CD4-positive, alpha-beta T cell (primary cell): ENCODE measurements around the gene NXPH1. TPM values are rescaled to one million over a fixed set of nuclear protein-coding genes. Genes with fewer than 3 reads are reported as not detected.

Experiments
- ATAC-seq: fragments of 200-7000 bp; cut with Tn5 transposase; one replicate; pipeline ENCODE4 v1.10.0; 2022; ENCODE audit warnings: mild to moderate bottlenecking; ENCODE audit not compliant: poor library complexity
- CTCF ChIA-PET: fragments of 350-600 bp; sonication (Branson Sonifier 250); formaldehyde crosslinking; loops from one replicate; lab custom pipeline; 2021; ENCODE audit warnings: antibody characterized with exemption, inconsistent platforms; lab: Charles Lee
- POLR2A ChIA-PET: fragments of 350-600 bp; sonication (Branson Sonifier 250); formaldehyde crosslinking; loops from one replicate; lab custom pipeline; 2021; ENCODE audit warnings: antibody characterized with exemption, inconsistent platforms; lab: Charles Lee
- DNase-seq, 14 experiments: peaks; one replicate each; pipeline ENCODE4 v3.0.0-alpha.2; 2013 to 2020; ENCODE audit warnings: mixed read lengths in 2 of 14
- H3K27ac ChIP-seq, 2 donors: one replicate each; pipeline versions ENCODE4 v1.5.1 to v1.7.0; 2013; ENCODE audit warnings: low read length in 2 of 2, low read depth in 1 of 2, mild to moderate bottlenecking in 1 of 2
- H3K27me3 ChIP-seq, 2 experiments: 1 replicate in 1 of 2; 2 replicates in 1 of 2; pipeline versions ENCODE4 v1.6.1 to v1.7.0; 2013; ENCODE audit warnings: low read length in 2 of 2, control low read depth in 1 of 2, mild to moderate bottlenecking in 1 of 2, moderate library complexity in 1 of 2; ENCODE audit not compliant: insufficient read depth in 2 of 2, control insufficient read depth in 1 of 2
- H3K36me3 ChIP-seq: one replicate; pipeline ENCODE4 v1.6.1; 2013; ENCODE audit warnings: low read length, control low read depth; ENCODE audit not compliant: insufficient read depth
- H3K4me1 ChIP-seq: one replicate; pipeline ENCODE4 v1.6.1; 2013; ENCODE audit warnings: low read length, control low read depth; ENCODE audit not compliant: insufficient read depth
- H3K4me3 ChIP-seq: one replicate; pipeline ENCODE4 v1.5.1; 2013; ENCODE audit warnings: mild to moderate bottlenecking, low read length, moderate library complexity
- H3K9me3 ChIP-seq, 2 experiments: 1 replicate in 1 of 2; 2 replicates in 1 of 2; pipeline versions ENCODE4 v1.6.1 to v1.7.0; 2013; ENCODE audit warnings: low read length in 2 of 2, mild to moderate bottlenecking in 2 of 2, control low read depth in 1 of 2, moderate library complexity in 1 of 2; ENCODE audit not compliant: control insufficient read depth in 1 of 2, insufficient read depth in 1 of 2
- H3K27ac Mint-ChIP-seq: one replicate; pipeline ENCODE4 v1.8.0; 2020; ENCODE audit warnings: mixed read lengths
- H3K27me3 Mint-ChIP-seq: one replicate; pipeline ENCODE4 v1.8.0; 2021; ENCODE audit warnings: mixed read lengths
- H3K36me3 Mint-ChIP-seq: one replicate; pipeline ENCODE4 v1.8.0; 2021; ENCODE audit warnings: low read depth, mixed read lengths
- H3K4me1 Mint-ChIP-seq: one replicate; pipeline ENCODE4 v1.8.0; 2021; ENCODE audit warnings: low read depth, mixed read lengths
- H3K4me3 Mint-ChIP-seq: one replicate; pipeline ENCODE4 v1.8.0; 2020; ENCODE audit warnings: mild to moderate bottlenecking, mixed read lengths
- H3K9me3 Mint-ChIP-seq: one replicate; pipeline ENCODE4 v1.8.0; 2020; ENCODE audit warnings: mixed read lengths
- CTCF ChIP-seq: fragments of 200-600 bp; IDR thresholded peaks from one replicate; pipeline ENCODE4 v1.8.0; 2022; ENCODE audit warnings: antibody characterized with exemption, mild to moderate bottlenecking
- intact Hi-C, 2 experiments: fragments of 100-400 bp; cut with DNase I in 1 of 2; cut with micrococcal nuclease in 1 of 2; formaldehyde crosslinking; loops; one replicate each; pipeline versions ENCODE4 v1.15.1 to v1.9.0; 2023 to 2025; cut with DNase I, micrococcal nuclease
- total RNA-seq, 174 experiments: library from RNA in 2 of 174; stranded (reverse) in 2 of 174; gene quantifications; one replicate each; pipeline ENCODE4 v1.2.3 and lab custom pipeline; 2021 to 2026

NXPH1 gene
- total RNA-seq, 2 experiments from 2014 or later, result not detected

GRCh38 chr7:8590791-8591190 lies 157.4 kb downstream of the NXPH1 start:
- TF ChIP-seq CTCF, result no peak
- CTCF ChIA-PET, result interaction anchor here (1.4 kb wide), 1 partner anchor 13 kb away, joined by 3 read pairs; no protein-coding TSS in a partner anchor

GRCh38 chr7:8591289-8591688 lies 157.9 kb downstream of the NXPH1 start:
- no peaks in the 10 kb centered on the region for H3K36me3 Mint-ChIP-seq
- Histone ChIP-seq H3K4me1 (no peaks in the 10 kb centered on the region), H3K36me3 (no peaks in the 10 kb centered on the region), H3K27me3 (no peaks in the 10 kb centered on the region), H3K9me3 (no peaks in the 10 kb centered on the region), H3K4me3 (no peak overlapping the region), H3K27ac (no peak overlapping the region)
- no peak overlapping the region for H3K4me3 Mint-ChIP-seq
- peaks cover 2% of the 10 kb centered on the region for H3K9me3 Mint-ChIP-seq
- POLR2A ChIA-PET, result interaction anchor here (0.7 kb wide), 1 partner anchor 1986 kb away, joined by 3 read pairs; no protein-coding TSS in a partner anchor
- H3K4me1 Mint-ChIP-seq, result no peaks in the 10 kb centered on the region
- no peak for TF ChIP-seq CTCF
- DNase-seq (no peak), ATAC-seq (no peak)
- H3K27me3 Mint-ChIP-seq, result no peaks in the 10 kb centered on the region
- intact Hi-C loops, result no loop called here
- CTCF ChIA-PET, result interaction anchor here (1.4 kb wide), 1 partner anchor 12 kb away, joined by 3 read pairs; no protein-coding TSS in a partner anchor
- no peak overlapping the region for H3K27ac Mint-ChIP-seq

More at GRCh38 chr7:8590791-8591190, 157.4 kb downstream of the NXPH1 start:
- H3K27me3 Mint-ChIP-seq, result no peaks in the 10 kb centered on the region
- Histone ChIP-seq H3K9me3 (no peaks in the 10 kb centered on the region), H3K36me3 (no peaks in the 10 kb centered on the region), H3K4me3 (no peak overlapping the region), H3K27me3 (no peaks in the 10 kb centered on the region), H3K4me1 (no peaks in the 10 kb centered on the region), H3K27ac (no peak overlapping the region)
- H3K27ac Mint-ChIP-seq, result no peak overlapping the region
- no peaks in the 10 kb centered on the region for H3K36me3 Mint-ChIP-seq
- H3K9me3 Mint-ChIP-seq, result peaks cover 2% of the 10 kb centered on the region
- no peak overlapping the region for H3K4me3 Mint-ChIP-seq
- intact Hi-C loops, result no loop called here
- DNase-seq (no peak), ATAC-seq (no peak)
- H3K4me1 Mint-ChIP-seq, result no peaks in the 10 kb centered on the region
- POLR2A ChIA-PET, result interaction anchor here (0.7 kb wide), 1 partner anchor 1987 kb away, joined by 3 read pairs; no protein-coding TSS in a partner anchor

GRCh38 chr7:8592167-8592566 lies 158.8 kb downstream of the NXPH1 start:
- no peaks in the 10 kb centered on the region for H3K36me3 Mint-ChIP-seq
- CTCF ChIA-PET, result no interaction called here
- Histone ChIP-seq H3K27me3 (no peaks in the 10 kb centered on the region), H3K9me3 (no peaks in the 10 kb centered on the region), H3K4me3 (no peak overlapping the region), H3K4me1 (no peaks in the 10 kb centered on the region), H3K36me3 (no peaks in the 10 kb centered on the region), H3K27ac (no peak overlapping the region)
- intact Hi-C loops, result no loop called here
- POLR2A ChIA-PET, result no interaction called here
- no peaks in the 10 kb centered on the region for H3K27me3 Mint-ChIP-seq
- no peaks in the 10 kb centered on the region for H3K4me1 Mint-ChIP-seq
- no peak for TF ChIP-seq CTCF
- ATAC-seq (no peak), DNase-seq (no peak)
- no peak overlapping the region for H3K4me3 Mint-ChIP-seq
- peaks cover 2% of the 10 kb centered on the region for H3K9me3 Mint-ChIP-seq
- no peak overlapping the region for H3K27ac Mint-ChIP-seq
